ENCODE measurements around the gene CDH4.

GRCh38 chr20:61683721-61684120, 431.7 kb downstream of the CDH4 start:
- TF ChIP-seq POLR2AphosphoS5 (IDR thresholded peaks at IDR 0.05; ENCODE audit: low read depth, low read length) (no peak), SIN3A (IDR thresholded peaks at IDR 0.05; ENCODE audit: borderline replicate concordance, insufficient read depth, low read length) (no peak), TAF1 (IDR thresholded peaks at IDR 0.05; ENCODE audit: borderline replicate concordance, insufficient read depth, low read length) (no peak)

Data from PFSK-1 (cell line).